DND-41 (cell line): ENCODE measurements around the gene GYG2.

Experiments
- ATAC-seq: fragments of 200-7000 bp; cut with Tn5 transposase; 3 replicates; pipeline ENCODE4 v1.9.1; 2021; ENCODE audit warnings: low read depth; ENCODE audit not compliant: insufficient read depth
- DNase-seq: peaks from one replicate; pipeline ENCODE4 v3.0.0-alpha.2; 2020
- H2AFZ ChIP-seq: 2 replicates; pipeline ENCODE4 v1.6.0; 2012; ENCODE audit warnings: low read depth, low read length
- H3K27ac ChIP-seq: 2 replicates; pipeline ENCODE4 v1.5.1; 2012; ENCODE audit warnings: low read length, inconsistent platforms
- H3K27me3 ChIP-seq: fragments of 200-600 bp; sonication (generic); 2 replicates; pipeline ENCODE4 v1.6.0; 2012; ENCODE audit warnings: low read length, mild to moderate bottlenecking, inconsistent platforms; ENCODE audit not compliant: insufficient read depth, poor library complexity
- H3K36me3 ChIP-seq: 2 replicates; pipeline ENCODE4 v1.5.1; 2012; ENCODE audit warnings: low read length, inconsistent platforms; ENCODE audit not compliant: insufficient read depth
- H3K4me1 ChIP-seq: 2 replicates; pipeline ENCODE4 v1.5.1; 2012; ENCODE audit warnings: mild to moderate bottlenecking, low read length; ENCODE audit not compliant: insufficient read depth
- H3K4me2 ChIP-seq: 2 replicates; pipeline ENCODE4 v1.6.0; 2012; ENCODE audit warnings: mild to moderate bottlenecking, moderate library complexity, low read length, inconsistent platforms; ENCODE audit not compliant: insufficient read depth
- H3K4me3 ChIP-seq, 2 experiments: fragments of 200-600 bp in 1 of 2; shearing (Covaris generic) in 1 of 2; 2 replicates each; pipeline ENCODE4 v1.5.1; 2012 to 2016; ENCODE audit warnings: inconsistent platforms in 2 of 2, low read length in 2 of 2, mild to moderate bottlenecking in 2 of 2, low read depth in 1 of 2, moderate library complexity in 1 of 2
- H3K79me2 ChIP-seq: 2 replicates; pipeline ENCODE4 v1.6.0; 2012; ENCODE audit warnings: low read length, inconsistent platforms; ENCODE audit not compliant: insufficient read depth
- H3K9ac ChIP-seq: 2 replicates; pipeline ENCODE4 v1.6.0; 2012; ENCODE audit warnings: low read depth, mild to moderate bottlenecking, inconsistent platforms, low read length, moderate library complexity
- H3K9me3 ChIP-seq: 2 replicates; pipeline ENCODE4 v1.5.1; 2012; ENCODE audit warnings: low read length, moderate library complexity, mild to moderate bottlenecking, inconsistent platforms; ENCODE audit not compliant: insufficient read depth, severe bottlenecking
- H4K20me1 ChIP-seq: 2 replicates; pipeline ENCODE4 v1.6.0; 2012; ENCODE audit warnings: low read length; ENCODE audit not compliant: insufficient read depth
- EZH2 ChIP-seq: IDR thresholded peaks from 3 replicates; pipeline ENCODE4 v1.6.1; 2012; ENCODE audit warnings: borderline replicate concordance, low read depth, mild to moderate bottlenecking, moderate library complexity, low read length, inconsistent platforms; ENCODE audit not compliant: severe bottlenecking
- TF ChIP-seq, protein P1 (sequence below): IDR thresholded peaks from 2 replicates; pipeline ENCODE4 v1.5.1; 2012; ENCODE audit warnings: borderline replicate concordance, low read length, moderate library complexity, mild to moderate bottlenecking; ENCODE audit not compliant: poor library complexity, severe bottlenecking; ENCODE audit errors: extremely low read depth

Gene GYG2

DNA sequence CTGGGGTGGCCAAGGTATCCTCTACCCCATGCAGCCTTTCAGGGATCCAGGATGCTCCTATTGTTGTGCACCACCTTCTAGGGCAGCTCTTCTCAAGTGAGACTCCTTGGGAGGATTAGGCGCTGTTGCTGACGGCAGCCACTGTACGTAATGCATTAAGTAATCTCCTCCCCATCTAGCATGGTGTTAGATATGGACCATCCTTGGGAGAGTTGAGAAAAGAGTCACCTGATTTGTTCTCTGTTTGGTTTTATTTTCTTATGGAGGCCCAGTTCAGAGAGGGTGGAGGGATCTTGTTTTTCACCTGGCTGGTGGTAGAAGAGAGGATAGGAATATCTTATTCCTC, 46.4 kb downstream of the GYG2 start:
- Histone ChIP-seq H3K9me3 (no peaks in the 10 kb centered on the region), H3K4me3 (no peak overlapping the region), H3K4me1 (no peaks in the 10 kb centered on the region), H3K36me3 (no peaks in the 10 kb centered on the region), H3K4me2 (no peak overlapping the region), H3K9ac (no peak overlapping the region), H3K79me2 (no peaks in the 10 kb centered on the region), H2AFZ (no peak overlapping the region), H4K20me1 (no peaks in the 10 kb centered on the region), H3K27me3 (no peaks in the 10 kb centered on the region), H3K27ac (no peak overlapping the region)
- no peak for DNase-seq
- TF ChIP-seq, protein P1, sequence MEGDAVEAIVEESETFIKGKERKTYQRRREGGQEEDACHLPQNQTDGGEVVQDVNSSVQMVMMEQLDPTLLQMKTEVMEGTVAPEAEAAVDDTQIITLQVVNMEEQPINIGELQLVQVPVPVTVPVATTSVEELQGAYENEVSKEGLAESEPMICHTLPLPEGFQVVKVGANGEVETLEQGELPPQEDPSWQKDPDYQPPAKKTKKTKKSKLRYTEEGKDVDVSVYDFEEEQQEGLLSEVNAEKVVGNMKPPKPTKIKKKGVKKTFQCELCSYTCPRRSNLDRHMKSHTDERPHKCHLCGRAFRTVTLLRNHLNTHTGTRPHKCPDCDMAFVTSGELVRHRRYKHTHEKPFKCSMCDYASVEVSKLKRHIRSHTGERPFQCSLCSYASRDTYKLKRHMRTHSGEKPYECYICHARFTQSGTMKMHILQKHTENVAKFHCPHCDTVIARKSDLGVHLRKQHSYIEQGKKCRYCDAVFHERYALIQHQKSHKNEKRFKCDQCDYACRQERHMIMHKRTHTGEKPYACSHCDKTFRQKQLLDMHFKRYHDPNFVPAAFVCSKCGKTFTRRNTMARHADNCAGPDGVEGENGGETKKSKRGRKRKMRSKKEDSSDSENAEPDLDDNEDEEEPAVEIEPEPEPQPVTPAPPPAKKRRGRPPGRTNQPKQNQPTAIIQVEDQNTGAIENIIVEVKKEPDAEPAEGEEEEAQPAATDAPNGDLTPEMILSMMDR, result no peak
- TF ChIP-seq EZH2, result no peak
- no peak for ATAC-seq

DNA sequence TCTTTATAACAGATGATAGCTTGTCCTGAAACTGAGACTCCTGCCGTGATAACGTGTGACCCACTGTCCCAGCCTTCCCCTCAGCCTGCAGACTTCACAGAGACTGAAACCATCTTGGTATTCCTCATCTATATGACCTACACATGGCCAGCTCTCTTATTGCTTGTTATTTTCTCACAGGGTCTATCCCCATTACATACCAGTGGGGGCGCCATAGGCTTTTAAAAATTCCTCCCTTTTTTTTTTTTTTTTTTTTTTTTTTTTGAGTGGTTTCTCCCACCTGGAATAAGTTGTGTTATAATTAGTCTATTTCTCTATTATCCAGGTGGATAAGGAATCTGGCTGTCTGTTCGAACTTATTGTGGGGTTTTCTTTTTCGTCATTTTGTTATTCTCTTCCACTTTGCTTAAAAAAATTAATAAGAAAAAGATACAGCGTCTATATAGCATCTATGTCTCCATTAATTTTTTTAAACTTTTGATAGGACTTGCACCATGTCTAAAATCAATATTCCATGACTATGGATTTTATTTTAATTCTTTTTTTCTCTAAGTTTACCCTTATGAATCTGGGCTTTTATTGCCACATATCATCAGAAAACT, 47.2 kb downstream of the GYG2 start:
- Histone ChIP-seq H3K36me3 (no peaks in the 10 kb centered on the region), H2AFZ (no peak overlapping the region), H3K27ac (no peak overlapping the region), H3K4me1 (no peaks in the 10 kb centered on the region), H3K4me2 (no peak overlapping the region), H3K79me2 (no peaks in the 10 kb centered on the region), H3K9me3 (no peaks in the 10 kb centered on the region), H3K9ac (no peak overlapping the region), H3K27me3 (no peaks in the 10 kb centered on the region), H3K4me3 (no peak overlapping the region), H4K20me1 (no peaks in the 10 kb centered on the region)
- TF ChIP-seq EZH2, result no peak
- TF ChIP-seq, protein P1, result peak; percentile 44
- ATAC-seq (no peak), DNase-seq (no peak)

DNA sequence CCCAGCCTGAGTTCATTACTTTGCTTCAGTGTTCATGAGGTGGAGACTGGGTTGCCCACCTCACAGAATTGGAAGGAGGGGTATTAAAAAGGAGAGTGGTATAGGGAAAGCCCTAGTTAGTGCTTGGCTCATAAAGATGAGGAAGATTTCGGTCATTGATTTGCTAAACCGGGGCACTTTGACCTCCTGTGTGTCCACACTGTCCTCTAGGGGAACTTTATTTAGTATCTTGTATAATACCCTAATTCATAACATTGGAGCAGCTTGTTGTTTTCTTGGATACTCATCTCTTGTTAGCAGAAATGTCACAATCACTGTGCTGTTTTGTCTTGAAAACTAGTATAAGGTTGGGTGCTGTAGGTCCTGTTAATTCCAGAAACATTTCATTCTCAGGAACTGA, 49.8 kb downstream of the GYG2 start:
- no peak for DNase-seq
- Histone ChIP-seq H4K20me1 (no peaks in the 10 kb centered on the region), H3K9ac (no peak overlapping the region), H3K9me3 (no peaks in the 10 kb centered on the region), H3K27ac (no peak overlapping the region), H2AFZ (no peak overlapping the region), H3K4me1 (no peaks in the 10 kb centered on the region), H3K36me3 (no peaks in the 10 kb centered on the region), H3K4me3 (no peak overlapping the region), H3K4me2 (no peak overlapping the region), H3K79me2 (no peaks in the 10 kb centered on the region), H3K27me3 (no peaks in the 10 kb centered on the region)
- no peak for TF ChIP-seq EZH2
- TF ChIP-seq, protein P1, result no peak
- no peak for ATAC-seq

DNA sequence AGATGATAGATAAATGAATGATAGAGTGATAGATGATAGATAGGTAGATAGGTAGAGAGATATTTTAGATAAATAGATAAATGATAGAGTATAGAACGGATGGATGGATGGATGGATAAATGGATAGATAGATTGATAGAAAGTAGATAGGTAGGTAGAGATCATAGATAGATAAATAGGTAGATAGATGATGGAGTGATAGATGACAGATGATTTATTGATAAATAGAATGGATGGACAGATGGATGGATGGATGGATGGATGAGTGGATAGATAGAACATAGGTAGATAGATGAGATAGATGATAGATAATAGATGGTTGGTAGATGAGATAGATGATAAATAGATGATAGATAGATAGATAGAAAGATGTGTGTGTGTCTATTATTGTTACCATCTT, 50.9 kb downstream of the GYG2 start:
- Histone ChIP-seq H3K27me3 (no peaks in the 10 kb centered on the region), H3K4me3 (no peak overlapping the region), H3K9ac (no peak overlapping the region), H4K20me1 (no peaks in the 10 kb centered on the region), H3K27ac (no peak overlapping the region), H3K36me3 (no peaks in the 10 kb centered on the region), H3K4me2 (no peak overlapping the region), H3K79me2 (no peaks in the 10 kb centered on the region), H2AFZ (no peak overlapping the region), H3K4me1 (no peaks in the 10 kb centered on the region), H3K9me3 (no peaks in the 10 kb centered on the region)
- DNase-seq, result no peak
- ATAC-seq, result no peak
- TF ChIP-seq, protein P1, result no peak
- TF ChIP-seq EZH2, result no peak
